Sciatic nerve (tissue), 2 donors: Measurements from ENCODE around the gene BLOC1S4. TPM values are rescaled to one million over a fixed set of nuclear protein-coding genes. Genes with fewer than 3 reads are reported as not detected.

Experiments used
- ATAC-seq: fragments of 200-7000 bp; cut with Tn5 transposase; one replicate; pipeline ENCODE4 v1.9.1; 2020; ENCODE audit warnings: mild to moderate bottlenecking, moderate library complexity
- DNase-seq: peaks from one replicate; pipeline ENCODE4 v3.0.0-alpha.2; 2020; ENCODE audit warnings: low spot score
- intact Hi-C: fragments of 100-400 bp; cut with DNase I; formaldehyde crosslinking; loops from one replicate; pipeline ENCODE4 v1.14.2; 2022
- total RNA-seq: library from RNA; stranded (reverse); fragmentation: NEBNext Ultra II Directional; extraction: Animal tissue kit (Norgen Biotek cat#: 25700); gene quantifications from one replicate; pipeline ENCODE4 v1.2.1, GENCODE V29; 2021
- donor health status: DM: no; HTN: no; CAD: no.
- donor health status: DM: no; HTN: no; CAD: no.

Gene BLOC1S4
- total RNA-seq, 1 donor from 2014 or later = 9.7 TPM

DNA sequence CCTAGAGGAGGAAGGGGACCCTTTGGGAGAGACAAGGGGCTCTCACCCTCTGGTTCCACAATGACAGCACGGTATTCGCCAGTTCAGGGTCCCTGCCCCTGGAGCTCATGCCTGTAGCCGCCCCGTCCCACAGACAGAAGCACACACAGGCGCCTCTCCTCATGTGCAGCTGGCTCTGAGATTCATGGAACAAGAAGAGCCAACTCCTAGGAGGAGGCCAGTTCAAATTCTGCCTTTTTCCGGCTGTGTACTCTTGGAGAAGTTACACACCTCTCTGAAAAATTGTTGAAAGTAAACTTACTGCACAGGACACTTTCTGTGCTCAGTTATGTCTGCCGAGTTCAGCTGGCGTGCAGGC lies 15.3 kb downstream of the BLOC1S4 start:
- ATAC-seq = no peak
- intact Hi-C loops = no loop called here

DNA sequence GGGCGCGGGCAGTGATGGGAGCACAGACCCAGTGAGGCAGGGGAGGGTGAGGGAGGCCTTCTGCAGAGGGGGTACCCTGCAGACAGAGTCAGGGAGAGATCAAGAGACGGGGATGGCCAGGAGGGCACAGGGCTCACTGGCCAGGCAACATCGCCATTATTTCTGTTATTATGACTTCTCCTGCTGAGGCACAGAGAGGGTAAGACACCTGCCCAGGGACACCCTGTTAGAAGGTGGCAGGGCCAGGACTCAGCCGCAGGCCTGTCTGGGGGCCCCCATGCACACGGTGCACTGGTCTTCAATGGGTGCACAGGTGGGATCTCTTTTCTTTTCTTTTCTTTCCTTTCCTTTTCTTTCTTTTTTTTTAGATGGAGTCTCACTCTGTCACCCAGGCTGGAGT lies 15.8 kb downstream of the BLOC1S4 start:
- ATAC-seq (no peak), DNase-seq (no peak)
- intact Hi-C loops = no loop called here

More for the DNA sequence above, 15.3 kb downstream of the BLOC1S4 start:
- no peak for DNase-seq

DNA sequence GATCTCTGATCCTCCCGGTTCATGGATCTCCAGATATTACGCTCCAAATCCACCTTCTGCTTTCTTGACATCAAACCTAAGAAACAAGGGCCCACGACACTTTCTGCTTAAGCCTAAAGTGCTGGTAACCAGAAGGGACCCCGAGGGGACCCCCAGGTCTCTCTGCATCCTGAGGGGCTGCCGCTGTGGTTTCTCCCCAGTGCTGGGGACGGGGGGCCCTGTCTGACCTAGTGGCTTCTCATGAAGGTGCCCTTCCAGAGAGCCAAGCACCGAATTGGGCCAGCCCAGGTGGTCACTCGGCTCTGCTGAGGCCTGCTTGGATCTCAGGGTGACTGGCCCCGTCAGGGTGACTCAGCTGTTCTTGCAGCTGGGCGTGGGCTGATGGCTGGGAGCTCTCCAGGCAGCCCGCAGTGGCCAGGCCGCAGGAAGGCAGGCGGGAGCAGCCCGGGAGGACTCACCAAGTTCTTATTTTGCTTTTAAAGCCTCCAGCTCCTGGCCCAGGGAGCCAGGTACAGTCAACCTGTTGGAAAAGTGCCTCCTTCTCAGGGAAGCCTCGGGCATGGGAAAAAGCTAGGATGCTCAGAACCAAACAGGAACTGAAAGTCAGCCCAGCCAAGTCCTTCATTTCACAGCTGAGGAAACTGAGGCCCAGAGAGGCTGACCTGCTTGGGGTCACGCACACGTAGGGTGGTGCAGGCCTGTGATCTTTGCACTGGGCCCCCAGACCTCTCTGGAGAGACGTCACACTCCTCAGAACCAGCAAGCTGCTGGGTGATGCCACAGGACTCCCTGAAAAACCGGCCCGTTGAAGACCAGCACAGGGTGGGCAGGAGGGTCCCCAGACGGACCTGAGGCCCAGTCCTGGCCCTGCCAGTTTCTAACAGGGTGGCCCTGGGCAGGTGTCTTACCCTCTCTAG lies 16.7 kb downstream of the BLOC1S4 start:
- DNase-seq = peak; percentile 86

DNA sequence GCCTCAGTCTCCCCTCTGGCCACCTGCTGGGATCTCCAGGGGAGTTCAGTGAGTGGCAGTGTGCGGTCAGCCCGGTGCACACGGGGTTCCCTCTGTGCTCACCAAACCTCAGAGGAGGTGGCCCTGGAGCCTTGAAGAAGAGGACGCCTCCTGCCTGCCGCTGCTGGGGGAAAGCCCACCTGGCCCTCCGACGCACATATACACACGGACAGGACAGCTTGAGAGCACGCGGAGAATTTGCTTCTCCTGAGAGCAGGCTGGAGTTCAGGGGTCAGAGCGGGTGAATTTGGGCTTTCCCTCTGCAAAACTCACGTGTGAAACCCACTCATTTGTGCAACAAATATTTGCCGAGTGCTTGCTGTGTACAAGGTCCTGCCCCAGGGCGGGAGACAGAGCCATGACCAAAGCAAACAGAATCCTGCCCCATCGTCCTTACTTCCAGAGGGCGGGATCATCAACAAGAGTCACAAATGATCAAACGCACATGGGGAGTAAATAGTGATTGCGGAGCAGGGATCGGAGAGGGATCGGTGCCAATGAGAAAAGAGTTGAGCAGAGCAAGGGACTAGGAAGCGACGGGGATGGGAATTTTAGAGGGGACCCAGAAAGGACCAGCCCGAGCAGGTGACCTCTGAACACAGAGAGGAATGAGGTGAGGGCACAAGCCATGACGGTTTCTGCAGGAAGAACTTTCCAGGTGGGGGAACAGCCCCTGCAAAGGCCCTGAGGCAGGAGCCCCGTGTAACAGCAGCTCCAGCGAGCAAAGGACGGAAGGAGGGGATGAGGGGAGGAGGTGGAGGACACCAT lies 17.6 kb downstream of the BLOC1S4 start:
- peak; percentile 52 for DNase-seq
- intact Hi-C loops = no loop called here

More for the DNA sequence above, 16.7 kb downstream of the BLOC1S4 start:
- peak; percentile 95 for ATAC-seq
- intact Hi-C loops = no loop called here

DNA sequence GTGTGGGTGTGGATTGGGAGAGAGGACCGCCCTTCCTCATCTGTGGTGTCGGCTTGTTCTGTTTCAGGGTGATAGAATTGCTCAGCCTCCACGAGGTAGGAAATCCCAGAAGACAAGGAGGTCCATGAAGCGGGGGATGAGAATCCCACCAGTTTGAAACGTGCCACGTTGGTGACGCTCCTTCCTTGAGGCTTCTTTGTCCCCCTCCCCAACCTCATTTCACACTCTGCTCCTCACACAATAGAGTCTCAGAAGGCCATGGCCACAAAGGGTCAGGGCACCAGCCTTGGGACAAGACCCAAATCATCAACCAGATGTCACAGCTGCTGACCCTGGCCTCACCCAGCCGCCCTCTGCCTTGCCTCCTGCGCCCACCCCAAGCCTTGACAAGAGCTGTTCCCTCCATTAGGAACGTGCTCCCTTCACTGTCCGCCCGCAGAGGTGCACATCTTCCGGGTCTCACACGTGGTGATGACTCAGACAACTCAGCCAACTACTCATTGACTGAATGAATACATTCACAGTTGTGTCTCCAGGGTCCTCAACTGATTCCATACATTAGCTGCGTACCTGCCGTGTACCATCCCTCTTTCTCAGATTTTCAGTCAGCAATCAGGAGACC lies 18.3 kb downstream of the BLOC1S4 start:
- ATAC-seq (no peak), DNase-seq (peak; percentile 53)
- intact Hi-C loops = no loop called here

More for the DNA sequence above, 17.6 kb downstream of the BLOC1S4 start:
- peak; percentile 17 for ATAC-seq

DNA sequence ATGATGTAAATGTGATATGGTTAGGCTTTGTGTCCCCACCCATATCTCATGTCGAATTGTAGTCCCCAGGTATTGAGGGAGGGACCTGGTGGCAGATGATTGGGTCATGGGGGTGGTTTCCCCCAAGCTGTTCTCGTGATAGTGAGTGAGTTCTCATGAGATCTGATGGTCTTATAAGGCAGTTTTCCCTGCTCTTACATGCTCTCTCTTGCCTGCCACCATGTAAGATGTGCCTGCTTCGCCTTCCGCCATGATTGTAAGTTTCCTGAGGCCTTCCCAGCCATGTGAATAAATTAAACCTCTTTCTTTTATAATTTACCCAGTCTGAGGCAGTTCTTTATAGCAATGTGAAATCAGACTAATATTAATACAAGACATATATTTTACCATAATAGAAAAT lies 23.9 kb downstream of the BLOC1S4 start:
- intact Hi-C loops = no loop called here
- no peak for DNase-seq
- ATAC-seq = no peak

DNA sequence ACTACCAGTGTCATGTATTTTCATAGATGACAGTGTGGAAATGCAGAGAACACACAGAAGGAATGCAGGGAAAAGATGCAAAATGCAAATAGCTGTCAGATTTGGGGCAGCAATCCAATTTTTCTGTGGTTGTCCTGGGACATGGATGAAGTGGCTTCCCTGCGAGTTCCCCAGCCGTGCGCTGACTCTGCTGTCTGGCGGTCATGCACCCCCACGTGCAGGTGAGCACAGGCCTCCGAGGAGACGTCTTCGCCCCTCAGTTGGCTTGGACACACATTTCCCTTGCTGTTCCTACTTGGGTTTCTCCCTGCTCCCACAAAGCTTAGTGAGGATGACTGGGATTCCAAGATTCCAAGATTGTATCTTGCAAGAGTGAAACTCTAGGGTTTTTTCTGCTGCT lies 24.4 kb downstream of the BLOC1S4 start:
- ATAC-seq (no peak), DNase-seq (no peak)
- intact Hi-C loops = no loop called here

DNA sequence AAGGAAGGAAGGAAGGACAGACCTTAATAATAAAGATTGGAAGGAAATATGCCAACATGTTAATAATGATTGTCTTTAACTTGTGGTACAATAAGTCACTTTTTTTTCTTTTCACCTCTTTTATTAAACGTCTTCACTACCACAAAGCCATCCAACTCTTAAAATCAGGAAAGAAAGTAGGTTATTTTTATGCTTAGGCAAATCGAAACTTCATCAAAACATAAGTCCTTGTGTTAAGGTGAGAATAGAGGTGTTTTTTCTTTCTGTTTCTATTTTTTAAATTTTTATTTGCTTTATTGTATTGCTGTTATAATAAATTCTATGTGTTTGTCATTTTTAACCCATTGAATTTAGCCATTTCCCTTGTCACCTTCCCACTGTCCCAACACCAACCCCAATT lies 26.5 kb downstream of the BLOC1S4 start:
- DNase-seq (no peak), ATAC-seq (no peak)
- intact Hi-C loops = no loop called here

DNA sequence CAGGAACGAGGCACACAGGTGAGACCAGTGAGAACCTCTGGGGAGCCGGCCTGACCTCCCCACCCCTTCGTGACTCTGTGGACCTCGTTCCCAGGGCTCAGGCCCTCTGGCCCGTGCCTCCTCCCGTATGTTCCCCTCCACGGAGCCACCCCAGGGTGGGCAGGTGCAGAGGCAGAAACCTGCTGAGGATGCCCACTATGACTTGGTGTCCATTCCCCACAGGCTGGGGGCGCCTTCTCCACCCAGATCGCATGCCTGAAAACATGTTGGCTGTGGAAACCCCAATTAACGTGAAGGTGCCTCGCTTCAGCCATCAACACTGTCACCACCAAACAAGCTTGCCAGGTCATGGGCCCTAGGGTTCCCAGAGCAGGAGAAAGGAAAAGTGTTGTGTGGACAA lies 27.0 kb downstream of the BLOC1S4 start:
- no peak for ATAC-seq
- DNase-seq = no peak
- intact Hi-C loops = no loop called here

DNA sequence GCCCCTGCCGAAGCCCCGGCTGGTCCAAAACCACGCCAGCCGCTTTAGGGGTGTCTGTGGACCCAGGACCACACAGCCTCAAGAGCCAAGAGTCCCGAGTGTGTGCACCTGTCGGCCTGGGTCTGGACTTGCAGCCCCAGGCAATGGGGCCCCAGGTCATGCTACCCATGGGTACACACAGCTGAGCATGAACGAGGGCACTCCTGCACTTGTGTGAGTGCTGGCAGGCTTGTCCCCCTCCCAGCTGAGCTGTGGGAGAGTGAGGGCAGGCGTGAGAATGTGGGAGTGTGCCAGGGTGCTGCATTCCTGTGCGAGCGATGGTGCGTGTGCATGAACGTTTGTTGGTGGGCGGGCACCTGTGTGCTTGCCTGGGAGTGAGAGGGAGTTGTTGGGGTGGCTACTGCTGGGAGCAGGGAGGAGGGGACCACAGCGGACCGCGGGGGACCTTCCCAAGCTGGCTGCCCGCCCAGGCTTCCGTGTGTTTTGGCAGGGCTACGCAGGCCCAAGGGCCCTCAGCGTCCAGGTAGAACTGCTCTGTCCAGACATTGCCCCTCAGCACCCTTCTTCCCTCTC lies 30.8 kb downstream of the BLOC1S4 start:
- ATAC-seq = peak; percentile 23
- intact Hi-C loops = no loop called here
- no peak for DNase-seq

DNA sequence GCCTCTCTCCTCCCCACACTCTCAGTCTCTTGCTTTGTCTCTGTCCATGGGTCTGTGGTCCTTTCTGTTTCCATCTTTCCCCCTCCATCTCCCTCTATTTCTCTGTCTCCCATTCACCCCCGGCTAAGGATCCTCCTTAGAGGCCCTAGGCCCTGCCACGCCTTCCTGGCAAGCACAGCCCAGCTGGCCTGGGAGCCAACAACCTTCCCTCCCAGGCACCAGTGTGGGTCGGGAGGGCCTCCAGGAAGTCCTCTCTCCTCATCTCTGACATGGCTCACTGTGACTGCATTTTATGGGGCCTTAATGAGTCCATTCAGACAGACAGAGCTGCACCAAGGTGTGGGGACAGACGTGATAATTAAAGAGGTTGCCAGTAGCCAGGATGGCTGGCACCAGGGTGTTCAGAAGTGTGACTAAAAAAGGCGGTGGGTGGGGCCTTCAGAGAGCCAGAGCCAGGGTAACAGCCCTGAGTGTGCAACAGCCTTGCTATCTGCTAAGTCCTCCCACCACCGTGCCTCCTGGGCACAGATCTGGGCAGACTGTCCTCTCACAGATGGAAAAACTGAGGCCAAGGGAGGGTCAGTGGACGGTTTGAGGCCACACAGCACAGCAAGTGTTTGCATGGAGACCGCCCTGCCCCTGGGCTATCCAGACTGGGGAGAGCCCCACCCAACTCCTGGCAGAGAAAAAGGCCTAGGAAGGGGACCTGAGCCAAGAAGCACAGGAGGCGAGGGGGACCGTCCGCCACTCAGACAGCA lies 31.5 kb downstream of the BLOC1S4 start:
- intact Hi-C loops = no loop called here
- peak; percentile 34 for ATAC-seq

DNA sequence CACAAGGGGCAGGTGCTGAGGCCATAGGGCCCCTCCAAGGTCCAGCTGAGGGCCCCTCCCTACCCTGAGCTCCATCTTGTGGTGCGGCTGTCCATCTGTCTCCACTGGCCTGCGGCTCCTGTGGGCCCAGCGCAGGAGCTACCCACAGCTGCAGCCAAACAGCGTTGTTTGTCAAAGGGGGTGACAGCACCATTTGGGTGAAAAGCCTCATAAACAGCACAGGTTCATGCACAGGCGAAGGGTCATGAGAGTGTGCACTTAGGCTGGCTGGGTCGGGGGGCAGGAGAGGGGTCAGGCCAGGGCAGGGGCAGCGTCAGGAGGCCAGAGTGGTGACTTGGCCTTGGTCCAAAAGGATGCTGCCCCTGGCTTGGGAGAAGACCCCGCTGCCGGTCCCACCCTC lies 32.3 kb downstream of the BLOC1S4 start:
- intact Hi-C loops = no loop called here
- DNase-seq = no peak
- ATAC-seq = no peak

More for the DNA sequence above, 31.5 kb downstream of the BLOC1S4 start:
- no peak for DNase-seq

DNA sequence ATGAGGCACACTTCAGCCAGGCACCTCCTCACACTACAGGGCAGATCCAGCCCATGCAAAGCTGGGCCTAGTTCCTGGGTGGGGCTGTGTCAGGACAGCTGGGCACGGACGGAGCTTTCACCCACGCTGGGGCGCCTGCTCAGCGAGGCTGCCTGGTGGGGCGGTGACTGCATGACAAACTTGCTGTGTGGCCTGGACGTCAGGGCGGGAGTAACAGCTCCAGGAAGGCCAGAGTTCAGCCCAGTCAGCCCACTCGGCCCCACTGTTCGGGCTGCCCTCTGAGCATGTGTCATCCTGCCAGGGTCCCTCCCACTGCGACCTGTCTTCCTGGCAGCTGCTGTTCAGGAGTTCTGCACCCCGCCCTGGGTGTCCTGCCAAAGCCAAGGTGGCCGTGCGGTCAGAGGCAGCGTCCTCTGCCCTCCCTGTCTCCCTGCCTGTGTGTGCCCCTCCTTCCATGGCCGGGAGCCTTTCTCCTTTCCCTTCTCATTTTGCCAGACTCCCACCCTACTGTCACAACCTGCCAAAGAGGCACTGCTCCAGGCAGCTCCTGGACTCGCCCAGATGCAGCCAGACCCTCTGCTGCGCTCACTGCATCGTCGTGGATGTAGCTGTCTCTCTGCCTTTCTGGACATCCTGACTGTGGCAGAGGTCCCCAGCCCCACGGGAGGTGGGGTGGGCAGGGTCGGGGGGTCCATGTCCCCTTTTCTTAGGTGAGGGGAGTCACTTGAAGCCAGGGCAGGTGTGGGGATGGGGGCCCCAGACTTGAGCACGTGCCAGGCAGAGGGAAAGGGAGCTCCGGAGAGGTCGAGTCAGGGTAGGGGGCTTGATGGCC lies 33.6 kb downstream of the BLOC1S4 start:
- intact Hi-C loops = no loop called here
- DNase-seq = peak; percentile 82
- ATAC-seq = peak; percentile 87

DNA sequence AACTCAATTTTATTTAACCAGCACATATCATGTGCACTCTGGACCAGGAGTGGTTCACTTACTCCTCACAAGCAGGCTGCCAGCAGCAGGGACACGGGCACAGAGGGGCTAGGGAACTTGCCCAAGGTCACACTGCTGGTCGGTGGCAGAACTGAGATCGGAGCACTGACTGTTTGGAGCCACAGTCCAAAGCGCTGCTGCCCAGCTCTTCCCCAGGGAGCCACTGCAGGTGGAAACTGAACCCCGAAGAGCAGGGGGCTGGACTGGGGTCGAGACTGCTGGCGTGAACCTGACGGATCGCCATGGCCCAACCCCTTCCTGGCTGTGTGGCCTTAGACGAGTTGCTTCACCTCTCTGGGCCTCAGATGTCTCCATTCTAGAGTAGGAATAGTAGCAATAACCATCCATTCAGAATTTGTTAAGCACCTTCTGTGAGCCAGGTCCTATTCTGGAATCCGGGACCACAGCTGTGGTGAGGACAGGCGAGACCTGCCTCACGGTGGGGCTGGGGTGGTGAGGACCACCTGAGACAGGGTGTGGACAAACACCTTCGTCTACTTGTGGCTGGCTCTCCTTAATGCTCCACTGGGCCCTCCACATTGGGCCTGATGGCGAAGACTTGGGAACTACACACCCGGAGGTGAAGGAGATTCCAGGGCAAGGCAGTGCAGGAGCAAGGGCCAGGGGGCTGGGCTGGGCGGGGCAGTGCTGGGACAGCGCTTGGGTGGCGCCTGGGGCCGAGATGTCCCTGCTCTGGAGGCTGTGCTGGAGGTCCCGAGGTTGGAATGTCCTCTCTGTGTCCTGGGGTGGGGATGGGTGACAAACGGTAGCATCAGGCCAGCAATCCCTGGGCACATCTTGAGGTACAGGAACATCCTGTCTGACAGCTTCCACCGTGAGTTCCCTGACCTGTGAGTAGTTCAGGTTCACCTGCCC lies 34.6 kb downstream of the BLOC1S4 start:
- intact Hi-C loops = no loop called here
- DNase-seq (no peak), ATAC-seq (no peak)

DNA sequence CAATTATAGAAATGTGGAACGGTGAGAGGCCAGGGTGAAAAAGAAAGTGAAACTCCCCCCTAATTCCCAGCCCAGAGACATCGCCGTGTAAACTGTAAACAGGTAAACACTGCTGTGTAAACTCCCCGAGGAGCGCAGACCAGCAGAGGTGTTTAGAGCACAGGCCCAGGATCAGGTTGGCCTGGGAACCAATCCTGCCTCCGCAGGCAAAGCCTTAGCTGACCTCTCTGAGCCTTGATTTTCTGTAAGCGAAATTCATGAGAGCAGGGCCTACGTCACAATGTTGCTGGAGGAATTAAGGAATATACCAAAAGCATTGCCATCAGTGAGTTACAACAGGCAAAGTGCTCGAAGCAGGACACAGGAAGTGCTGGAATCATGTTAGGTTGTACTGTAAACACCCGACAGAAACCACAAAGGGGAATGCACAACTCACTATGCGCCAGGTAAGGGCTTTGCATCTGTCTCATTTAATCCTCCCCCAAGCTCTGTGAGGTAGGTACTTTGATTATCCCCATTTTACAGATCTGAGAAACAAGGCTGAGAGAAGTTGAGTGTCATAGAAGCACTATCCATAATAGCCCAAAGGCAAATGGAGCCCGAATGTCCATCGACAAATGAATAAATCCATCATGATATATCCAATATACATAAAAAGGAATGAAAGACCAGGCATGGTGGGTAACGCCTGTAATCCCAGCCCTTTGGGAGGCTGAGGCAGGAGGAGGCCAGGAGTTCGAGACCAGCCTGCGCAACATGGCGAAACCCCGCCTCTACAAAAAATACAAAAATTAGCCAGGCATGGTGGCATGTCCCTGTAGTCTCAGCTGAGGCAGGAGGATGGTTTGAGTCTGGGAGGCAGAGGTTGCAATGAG lies 35.9 kb downstream of the BLOC1S4 start:
- DNase-seq = no peak
- no peak for ATAC-seq
- intact Hi-C loops = no loop called here

DNA sequence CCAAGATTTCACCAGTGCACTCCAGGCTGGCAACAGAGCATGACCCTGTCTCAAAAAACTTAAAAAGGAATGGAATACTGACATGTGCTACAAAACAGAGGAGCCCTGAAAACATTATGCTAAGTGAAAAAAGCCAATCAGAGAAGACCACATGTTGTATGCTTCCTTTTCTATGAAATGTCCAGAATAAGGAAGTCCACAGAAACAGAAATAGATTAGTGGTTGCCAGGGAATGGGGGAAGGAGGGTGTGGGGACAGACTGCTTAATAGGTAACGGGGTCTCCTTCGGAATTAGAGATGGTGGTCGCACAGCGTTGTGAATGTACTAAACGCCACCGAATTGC lies 36.5 kb downstream of the BLOC1S4 start:
- no peak for DNase-seq
- intact Hi-C loops = no loop called here
- no peak for ATAC-seq
